GM19463 (cell line): ENCODE data around the gene VSIR.

Experiments
- ATAC-seq: cut with Tn5 transposase; IDR thresholded peaks from one replicate; pipeline ENCODE4 v1.9.1; 2021; ENCODE audit warnings: mild to moderate bottlenecking, moderate library complexity; ENCODE audit not compliant: unreplicated experiment

The VSIR gene

DNA sequence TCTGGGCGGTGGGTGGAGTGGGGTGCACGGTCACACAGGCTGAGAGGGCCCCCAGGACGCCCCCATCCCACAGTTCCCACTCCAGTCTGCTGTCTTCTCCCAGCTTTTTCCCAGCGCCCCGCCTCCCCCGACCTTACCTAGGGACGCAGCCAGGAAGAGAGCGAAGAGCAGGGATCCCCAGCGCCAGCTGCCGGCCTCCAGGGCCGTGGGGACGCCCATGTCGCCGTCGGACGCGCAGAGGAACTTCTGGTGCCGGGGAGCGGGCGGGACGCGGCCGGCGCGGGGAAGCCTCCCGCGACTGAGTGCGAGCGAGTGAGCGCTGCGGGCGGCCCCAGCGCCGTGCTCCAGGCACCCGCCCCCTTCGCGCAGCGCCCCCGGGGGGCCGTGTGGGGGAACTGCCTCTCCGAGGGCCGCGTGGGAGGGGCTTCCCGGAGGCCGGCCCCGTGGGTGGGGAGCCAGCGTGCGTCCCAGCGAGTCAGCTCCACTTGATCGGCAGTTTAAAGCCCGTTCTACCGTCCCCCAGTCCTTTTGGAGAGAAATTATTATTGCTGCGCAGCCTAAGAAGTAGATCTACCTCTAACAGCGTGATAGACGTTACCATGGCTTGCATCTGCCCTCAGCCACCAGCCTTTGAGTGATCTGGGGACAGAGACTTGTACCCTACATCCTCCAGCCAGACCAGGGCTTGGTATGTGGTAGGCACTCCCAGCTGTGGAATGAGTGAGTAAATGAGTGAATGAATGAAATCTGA is at the start of gene VSIR:
Gene VSIR (minus strand): TSS at position 300 of the 751 bp plus-strand sequence. CDS start 81 bp downstream, at position 219.
- ATAC-seq, result peak; percentile 48

DNA sequence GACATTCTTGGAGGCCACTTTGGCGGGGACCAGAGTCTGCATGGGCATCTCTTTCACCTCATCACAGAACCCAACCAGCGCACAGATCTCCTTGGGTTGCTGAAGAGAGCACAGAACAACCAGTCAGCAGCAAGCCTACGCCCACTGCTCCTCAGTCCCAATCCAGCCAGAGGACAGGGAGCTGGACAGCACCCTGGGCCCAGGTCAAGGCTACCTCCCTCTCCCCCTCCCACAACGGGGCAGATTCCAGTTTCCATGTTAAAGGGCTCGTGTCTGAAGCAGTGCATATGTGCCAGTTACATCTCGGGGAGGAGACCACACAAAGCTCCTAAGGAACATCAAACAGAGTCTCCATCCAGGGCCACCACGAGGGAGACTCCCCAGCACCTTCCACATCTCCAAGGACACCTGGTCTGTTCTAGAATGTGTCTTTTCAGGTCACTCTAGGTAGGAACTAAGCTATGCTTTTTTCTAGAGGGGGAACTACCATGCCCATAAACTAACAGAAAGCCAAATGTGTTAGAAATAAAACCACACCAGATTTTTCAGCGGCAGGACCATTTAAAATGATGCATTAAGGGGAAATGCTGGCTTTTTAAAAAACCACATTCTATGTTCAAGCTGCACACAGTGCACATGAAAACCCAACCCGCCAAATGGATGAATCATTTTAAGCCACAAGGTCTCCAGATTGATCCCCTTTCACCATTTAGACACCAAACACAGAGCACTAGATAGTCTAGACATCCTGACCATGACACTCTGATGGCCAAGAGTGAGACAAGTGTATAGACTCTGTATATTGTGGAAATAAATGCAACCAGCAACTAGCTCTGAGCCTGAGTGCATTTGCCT is 48.8 kb upstream of the VSIR start:
- ATAC-seq, result no peak

DNA sequence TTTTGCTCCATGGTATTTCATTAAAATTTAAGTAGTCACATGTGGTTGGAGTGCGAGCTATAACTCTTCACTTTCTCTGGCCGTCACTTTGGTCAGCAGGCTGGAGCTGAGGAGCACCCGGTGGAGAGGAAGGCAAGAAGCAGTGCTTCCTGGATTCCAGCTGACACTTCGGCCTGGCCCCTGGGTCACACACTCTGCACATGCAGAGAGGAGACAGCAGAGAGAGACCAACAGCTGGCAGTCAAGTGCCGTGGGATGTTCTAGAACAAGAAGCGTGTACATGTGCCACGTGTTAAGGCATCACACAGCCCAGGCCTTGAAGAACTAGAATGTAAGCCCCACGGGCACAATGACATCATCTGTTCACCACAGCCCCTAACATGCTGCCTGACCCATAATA is 47.6 kb upstream of the VSIR start:
- no peak for ATAC-seq

DNA sequence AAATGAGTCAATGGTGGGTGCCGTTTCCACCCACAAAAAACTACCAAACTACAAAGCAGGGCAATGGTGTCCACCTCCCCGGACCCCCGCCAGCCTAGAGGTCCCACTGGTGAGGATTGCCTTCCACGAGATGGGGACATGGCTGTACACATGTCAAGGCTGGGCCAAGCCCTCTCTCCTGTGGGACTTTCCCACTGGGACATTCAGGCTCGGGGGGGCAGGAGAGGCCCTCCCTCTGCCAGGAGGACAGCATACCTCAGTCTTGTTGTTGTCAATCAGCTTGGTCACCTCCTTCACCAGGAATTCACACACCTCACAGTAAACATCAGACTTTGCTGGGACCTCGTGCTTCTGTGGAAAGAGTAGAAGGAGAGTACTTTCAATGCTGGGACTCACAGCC is 46.7 kb upstream of the VSIR start:
- ATAC-seq, result no peak

DNA sequence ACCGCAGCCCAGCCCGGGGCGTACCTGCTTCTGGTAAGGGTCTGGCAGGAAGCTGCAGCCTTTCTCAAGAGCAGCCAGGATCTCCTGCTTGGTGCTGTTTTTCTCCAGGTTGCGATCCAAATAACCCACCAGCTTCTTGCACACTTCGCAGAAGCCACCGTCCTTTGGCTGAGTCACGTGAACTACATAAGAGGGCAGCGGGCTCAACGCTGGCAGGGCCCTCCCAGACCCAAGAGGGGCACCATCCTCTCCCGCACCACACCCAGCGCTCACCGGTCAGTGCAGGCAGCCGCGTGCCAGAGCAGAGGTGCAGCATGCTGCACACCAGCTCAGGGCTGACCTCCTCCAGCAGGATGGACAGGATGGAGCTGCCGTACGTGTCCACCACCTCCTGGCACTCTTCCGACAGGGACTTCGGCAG is 46.1 kb upstream of the VSIR start:
- no peak for ATAC-seq

DNA sequence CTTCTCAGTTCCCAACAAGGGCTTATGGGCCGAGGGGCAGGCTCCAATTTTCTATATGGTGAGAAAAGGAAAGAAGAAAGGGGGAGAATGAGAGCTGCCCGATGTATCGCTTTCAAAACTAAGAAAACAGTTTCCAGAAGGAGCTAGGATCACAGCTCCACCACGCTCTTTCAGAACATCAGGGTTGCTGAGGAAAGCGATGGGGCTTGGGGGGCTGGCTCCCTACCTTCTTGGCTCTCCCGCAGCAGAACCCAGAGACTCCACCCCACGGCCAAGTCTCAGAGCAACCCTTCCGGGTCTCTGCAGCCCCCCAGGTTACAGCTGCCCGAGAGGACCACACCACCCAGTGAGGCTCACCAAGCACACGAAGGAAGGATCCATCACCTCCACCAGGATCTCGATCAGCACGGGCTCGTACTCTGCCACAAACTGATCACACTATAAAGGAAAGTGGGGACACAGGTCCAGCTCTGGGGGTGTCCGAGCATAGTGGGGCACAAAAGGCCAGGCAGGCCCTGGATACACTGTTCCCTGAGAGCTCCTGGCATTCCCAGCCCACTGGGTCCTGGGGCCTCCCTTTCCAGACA is 45.4 kb upstream of the VSIR start:
- ATAC-seq, result no peak

DNA sequence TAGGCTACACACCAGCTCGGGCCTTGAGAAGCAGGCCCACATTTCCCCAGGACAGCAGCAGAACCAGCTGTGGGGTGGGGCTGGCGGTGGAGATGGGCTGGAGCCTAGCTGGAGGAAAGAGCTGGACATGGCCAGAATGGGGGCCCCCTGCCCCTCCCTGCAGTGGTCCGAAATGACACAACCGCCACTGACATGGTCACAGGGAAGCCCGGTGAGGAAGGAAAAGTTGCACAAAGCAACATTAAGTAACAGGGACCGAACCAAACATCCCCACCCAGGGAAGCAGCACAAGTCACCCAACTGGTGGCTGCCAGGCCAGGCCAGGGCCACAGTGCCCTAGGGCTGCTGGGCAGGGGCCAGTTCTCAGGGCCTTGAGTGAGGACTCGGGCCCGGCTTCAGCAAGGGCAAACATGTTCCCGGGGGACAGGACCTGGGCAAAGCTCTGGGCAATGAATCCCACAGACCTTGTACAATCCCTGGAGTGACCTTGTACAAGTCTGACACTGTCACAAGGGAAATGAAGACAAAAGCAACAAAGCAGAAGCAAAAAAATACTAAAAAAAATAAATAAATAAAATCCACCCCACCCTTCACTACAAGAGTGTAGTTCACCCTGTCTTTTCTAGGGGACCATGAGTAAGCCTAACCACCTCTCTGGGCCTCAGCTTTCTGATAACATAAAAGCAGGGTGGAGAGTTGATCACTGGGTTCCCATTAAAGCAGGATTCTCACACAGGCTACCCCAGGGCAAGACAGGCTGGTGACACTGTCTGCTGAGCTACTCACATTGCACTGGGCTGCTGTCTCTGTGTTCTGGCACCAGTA is 44.7 kb upstream of the VSIR start:
- ATAC-seq, result no peak

DNA sequence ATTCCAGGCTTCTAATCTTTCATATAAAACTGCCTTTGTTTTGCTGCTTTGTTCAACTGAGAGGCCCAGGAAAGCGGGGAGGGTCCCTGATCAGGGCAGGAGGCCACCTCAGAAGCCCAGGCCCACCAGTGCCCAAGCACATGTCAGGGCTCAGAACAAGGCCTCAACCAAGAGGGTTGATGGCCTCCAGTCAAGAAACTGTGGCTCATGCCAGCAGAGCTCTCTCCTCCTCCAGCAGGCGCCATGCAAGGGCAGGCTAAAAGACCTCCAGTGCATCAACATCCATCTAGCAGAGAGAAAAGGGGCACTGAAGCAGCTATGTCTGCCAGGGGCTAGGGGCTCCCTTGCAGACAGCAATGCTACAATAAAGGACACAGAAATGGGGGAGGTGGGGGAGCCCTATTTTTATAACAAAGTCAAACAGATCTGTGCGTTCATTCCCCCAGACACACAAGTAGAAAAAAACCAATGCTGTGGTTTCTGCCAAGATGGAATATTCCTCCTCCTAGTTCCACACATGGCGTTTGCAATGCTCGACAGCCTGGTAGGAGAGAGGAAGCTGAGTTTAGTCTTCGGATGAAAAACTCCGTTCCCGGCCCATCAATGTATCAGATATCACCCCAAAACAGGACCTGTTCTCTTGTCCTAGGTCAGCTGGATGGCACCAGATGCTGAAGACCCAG is 43.8 kb upstream of the VSIR start:
- ATAC-seq, result no peak

DNA sequence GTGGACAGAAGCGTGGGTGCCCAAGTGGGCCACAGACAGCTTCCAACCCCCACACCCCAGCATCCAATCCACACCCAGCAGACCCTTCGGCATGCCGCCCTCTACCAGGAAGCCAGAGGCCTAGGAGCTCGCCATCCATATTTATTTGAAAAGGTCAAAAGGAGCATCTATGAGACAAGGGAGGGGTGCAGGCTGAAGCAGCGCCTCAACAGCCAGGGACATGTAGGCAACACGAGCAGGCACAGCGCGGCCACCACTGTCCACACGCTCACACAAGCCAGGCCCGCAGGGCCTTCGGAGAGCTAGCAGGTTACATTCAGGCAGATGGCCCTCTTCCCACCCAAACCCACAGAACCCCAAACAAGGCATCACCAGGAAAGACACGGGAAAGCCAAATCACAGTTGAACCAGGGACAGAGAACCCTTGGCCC is 43.1 kb upstream of the VSIR start:
- no peak for ATAC-seq

DNA sequence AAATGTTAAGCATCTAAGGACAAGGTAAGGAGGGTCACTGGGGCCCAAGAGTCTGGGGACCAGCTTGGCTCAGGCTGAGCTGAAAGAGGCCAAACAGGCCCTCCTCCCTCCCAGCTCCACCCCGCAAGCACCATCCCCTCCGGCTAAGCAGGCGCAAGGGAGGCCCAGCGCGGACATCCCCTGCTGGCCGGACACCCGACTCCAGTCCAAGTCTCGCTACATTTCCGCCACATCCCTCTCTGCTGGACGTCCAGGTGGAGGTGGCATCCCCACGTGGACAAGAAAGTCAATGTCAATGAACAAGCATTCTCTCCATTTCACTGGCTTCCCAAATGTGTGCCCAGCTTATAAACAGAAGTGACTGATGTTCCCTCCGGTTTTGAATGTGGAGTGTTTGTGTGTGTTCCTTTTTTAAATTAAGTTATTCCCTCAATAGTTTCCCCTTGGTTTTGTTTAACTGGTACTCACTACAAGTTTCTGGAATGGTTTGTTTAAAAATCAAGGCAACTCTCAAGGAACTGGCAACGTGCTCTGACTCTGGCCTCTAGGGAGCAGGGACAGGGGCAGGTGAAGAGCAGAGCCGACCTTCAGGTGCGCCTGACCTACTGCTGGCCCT is 42.3 kb upstream of the VSIR start:
- no peak for ATAC-seq

DNA sequence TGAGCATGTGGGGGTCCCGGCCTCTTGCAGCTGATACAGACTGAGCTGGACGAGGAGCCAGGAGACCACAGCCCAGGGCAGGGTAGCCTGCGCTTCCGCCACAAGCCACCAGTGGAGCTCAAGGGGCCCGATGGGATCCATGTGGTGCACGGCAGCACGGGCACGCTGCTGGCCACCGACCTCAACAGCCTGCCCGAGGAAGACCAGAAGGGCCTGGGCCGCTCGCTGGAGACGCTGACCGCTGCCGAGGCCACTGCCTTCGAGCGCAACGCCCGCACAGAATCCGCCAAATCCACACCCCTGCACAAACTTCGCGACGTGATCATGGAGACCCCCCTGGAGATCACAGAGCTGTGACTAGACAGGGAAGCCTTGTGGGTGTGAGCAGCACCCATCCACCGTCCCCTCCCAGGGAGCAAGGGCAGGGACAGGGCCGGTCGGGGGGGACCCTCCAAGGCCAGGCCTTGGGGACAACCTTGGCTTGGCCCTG is 41.6 kb upstream of the VSIR start:
- no peak for ATAC-seq

DNA sequence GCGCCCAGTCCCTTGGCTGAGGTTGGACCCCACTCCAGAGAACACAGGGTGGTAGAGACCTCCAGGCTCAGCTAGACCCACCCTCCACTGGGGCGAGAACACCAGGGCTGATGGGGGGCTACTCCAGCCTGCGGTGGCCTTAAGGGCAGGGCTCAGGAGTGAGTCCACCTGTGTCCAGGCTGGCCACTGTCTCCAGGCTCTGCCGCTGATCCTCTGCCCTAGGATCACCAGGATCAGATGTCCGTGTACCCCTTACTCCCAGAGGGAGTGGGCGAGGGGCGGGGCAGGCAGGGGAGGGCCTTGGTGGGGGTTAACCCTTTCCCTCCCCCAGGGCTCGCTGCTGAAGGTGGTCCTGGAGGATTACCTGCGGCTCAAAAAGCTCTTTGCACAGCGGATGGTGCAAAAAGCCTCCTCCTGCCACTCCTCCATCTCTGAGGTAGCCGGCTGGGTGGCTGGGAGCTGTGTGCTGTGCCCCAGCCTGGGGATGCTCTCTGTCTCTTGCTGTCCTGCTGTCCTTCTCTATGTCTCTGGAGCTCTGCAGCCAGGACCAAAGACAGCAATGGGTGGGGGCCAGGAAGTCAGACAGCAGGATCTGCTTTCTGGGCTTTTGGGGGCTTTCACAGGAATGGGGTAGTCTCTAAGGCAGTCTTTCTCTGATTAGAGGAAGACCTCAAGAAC is 39.7 kb upstream of the VSIR start:
- ATAC-seq, result no peak

DNA sequence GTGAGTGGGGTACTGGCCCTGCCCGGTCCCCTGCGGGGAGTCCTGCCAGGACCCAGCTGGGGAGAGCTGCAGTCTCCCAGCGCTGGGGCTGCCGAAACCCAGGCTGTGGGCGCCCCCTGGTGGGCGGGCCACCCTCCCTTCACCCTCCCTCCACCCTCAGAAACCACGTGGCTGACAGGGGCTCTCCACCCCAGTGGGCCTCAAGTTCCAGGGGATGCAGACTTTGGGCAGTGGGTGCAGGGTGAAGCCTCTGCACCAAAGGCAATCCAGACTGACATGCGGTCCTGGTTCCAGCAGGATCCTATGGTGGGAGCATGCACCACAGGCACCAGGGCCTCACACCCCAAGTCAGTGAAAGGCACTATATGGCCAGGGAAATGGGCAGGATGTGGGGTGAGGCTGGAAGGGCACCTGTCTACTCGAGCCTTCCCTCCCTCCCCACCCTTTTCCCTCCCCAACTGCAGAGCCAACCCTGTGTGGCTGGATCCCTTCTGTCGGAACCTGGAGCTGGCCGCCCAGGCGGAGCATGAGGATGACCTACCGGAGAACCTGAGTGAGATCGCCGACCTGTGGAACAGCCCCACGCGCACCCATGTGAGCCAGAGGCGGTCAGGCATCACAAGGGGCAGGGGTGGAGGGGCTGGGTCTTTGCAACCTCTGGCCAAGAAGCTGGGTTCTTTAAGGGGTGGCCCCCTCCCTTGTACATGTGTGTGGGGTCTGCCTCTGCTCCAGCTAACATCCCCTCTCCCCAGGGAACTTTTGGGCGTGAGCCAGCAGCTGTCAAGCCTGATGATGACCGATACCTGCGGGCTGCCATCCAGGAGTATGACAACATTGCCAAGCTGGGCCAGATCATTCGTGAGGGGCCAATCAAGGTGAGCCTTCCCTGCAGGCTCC is 38.9 kb upstream of the VSIR start:
- no peak for ATAC-seq

DNA sequence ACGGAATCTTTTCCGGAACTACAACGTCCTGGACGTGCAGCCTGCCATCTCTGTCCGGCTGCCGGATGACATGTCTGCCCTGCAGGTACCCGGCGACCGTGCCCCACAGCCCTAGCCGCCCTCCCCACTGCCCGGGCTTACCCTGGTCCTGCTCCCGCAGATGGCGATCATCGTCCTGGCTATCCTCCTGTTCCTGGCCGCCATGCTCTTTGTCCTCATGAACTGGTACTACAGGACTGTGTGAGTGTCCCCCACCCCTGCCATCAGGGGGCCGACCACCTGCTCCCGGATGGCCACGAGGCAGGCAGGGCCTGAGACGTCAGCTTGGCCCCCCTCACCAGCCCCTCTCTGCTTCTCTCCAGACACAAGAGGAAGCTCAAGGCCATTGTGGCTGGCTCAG is 38.0 kb upstream of the VSIR start:
- no peak for ATAC-seq

DNA sequence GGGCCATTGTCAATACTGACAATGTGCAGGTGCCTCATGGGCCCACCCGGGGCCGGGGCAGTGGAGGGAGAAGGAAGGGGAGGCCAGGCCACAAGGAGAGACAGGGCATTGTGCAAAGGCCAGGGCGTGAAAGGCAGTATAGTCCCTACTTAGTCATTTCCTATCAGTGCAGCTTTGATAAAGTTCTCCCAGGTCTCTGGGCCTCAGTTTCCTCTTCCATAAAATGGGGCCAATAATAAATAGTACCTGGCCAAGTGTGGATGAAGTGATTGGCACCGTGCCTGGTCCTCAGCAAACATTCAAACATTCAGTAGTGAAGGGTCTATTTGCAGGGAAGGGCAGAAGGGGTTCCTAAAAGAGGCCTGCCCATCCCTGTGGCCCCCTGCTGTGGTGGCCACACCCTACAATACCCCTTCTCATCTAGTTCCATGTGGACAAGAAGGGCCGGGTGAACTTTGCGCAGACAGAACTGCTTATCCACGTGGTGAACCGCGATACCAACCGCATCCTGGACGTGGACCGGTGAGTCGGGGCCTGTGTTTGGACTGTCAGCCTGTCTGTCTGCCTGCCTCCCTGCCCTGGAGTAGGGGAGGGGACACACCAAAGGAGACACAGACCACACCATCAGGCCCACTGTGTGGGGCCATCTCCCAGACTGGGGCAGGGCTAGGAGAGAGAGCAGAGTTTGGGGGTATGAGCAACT is 36.9 kb upstream of the VSIR start:
- no peak for ATAC-seq

DNA sequence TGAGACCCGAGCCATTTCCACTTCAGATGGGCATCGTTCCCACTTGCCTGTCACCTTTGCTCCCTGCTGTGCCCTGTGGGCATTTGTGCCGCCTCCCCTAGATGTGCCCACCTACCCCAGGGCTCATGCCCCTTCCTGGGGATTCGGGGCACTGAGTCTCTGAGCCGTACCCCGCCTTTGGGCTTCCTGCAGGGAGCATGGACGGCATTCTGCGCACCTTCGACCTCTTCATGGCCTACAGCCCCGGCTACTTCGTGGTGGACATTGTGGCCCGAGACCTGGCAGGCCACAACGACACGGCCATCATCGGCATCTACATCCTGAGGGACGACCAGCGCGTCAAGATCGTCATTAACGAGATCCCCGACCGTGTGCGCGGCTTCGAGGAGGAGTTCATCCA is 36.3 kb upstream of the VSIR start:
- no peak for ATAC-seq
